Ishikawa (cell line): Measurements from ENCODE around the gene NCK2.

Experiments
- CEBPB ChIP-seq: IDR thresholded peaks from 2 replicates; pipeline ENCODE4 v1.6.1; 2012
- CREB1 ChIP-seq: IDR thresholded peaks from 2 replicates; pipeline ENCODE4 v1.6.1; 2012; ENCODE audit warnings: low read depth
- EGR1 ChIP-seq: IDR thresholded peaks from 2 replicates; pipeline ENCODE4 v1.6.1; 2012
- EP300 ChIP-seq: IDR thresholded peaks from 2 replicates; pipeline ENCODE4 v1.6.1; 2012; ENCODE audit warnings: borderline replicate concordance
- FOXM1 ChIP-seq: IDR thresholded peaks from 2 replicates; pipeline ENCODE4 v1.6.1; 2012; ENCODE audit warnings: low read depth, borderline replicate concordance
- MAX ChIP-seq: IDR thresholded peaks from 2 replicates; pipeline ENCODE4 v1.6.1; 2012
- NFIC ChIP-seq: IDR thresholded peaks from 2 replicates; pipeline ENCODE4 v1.6.1; 2012
- RAD21 ChIP-seq: IDR thresholded peaks from 2 replicates; pipeline ENCODE4 v1.6.1; 2012; ENCODE audit warnings: low read depth
- REST ChIP-seq: IDR thresholded peaks from 2 replicates; pipeline ENCODE4 v1.6.1; 2012; ENCODE audit warnings: low read depth, mild to moderate bottlenecking
- TAF1 ChIP-seq: IDR thresholded peaks from 2 replicates; pipeline ENCODE4 v1.6.1; 2012; ENCODE audit warnings: low read depth, mild to moderate bottlenecking
- TCF12 ChIP-seq: IDR thresholded peaks from 2 replicates; pipeline ENCODE4 v1.6.1; 2012; ENCODE audit warnings: low read depth
- TEAD4 ChIP-seq: IDR thresholded peaks from 2 replicates; pipeline ENCODE4 v1.6.1; 2012
- USF1 ChIP-seq: IDR thresholded peaks from 2 replicates; pipeline ENCODE4 v1.6.1; 2012
- YY1 ChIP-seq: IDR thresholded peaks from 2 replicates; pipeline ENCODE4 v1.6.1; 2012; ENCODE audit warnings: low read depth
- ZBTB7A ChIP-seq: IDR thresholded peaks from 2 replicates; pipeline ENCODE4 v1.6.1; 2012; ENCODE audit warnings: low read depth

The NCK2 gene

GRCh38 chr2:105885456-105885855 is 140.7 kb downstream of the NCK2 start:
- TF ChIP-seq TCF12, result no peak
- TF ChIP-seq FOXM1, result no peak
- TF ChIP-seq TAF1, result no peak
- no peak for TF ChIP-seq REST
- no peak for TF ChIP-seq EGR1
- no peak for TF ChIP-seq CREB1
- no peak for TF ChIP-seq NFIC
- no peak for TF ChIP-seq USF1
- no peak for TF ChIP-seq MAX
- no peak for TF ChIP-seq TEAD4
- no peak for TF ChIP-seq EP300
- no peak for TF ChIP-seq ZBTB7A
- TF ChIP-seq RAD21, result no peak
- TF ChIP-seq YY1, result no peak
- TF ChIP-seq CEBPB, result no peak

- TF ChIP-seq CREB1, result no peak
- no peak for TF ChIP-seq YY1
- no peak for TF ChIP-seq CEBPB
- TF ChIP-seq TAF1, result no peak
- no peak for TF ChIP-seq EGR1
These were observed 141.3 kb downstream of the NCK2 start for GRCh38 chr2:105886029-105886454.

GRCh38 chr2:105886687-105887086 is 142.0 kb downstream of the NCK2 start:
- TF ChIP-seq USF1 (no peak), CREB1 (no peak), EP300 (no peak), RAD21 (no peak), MAX (no peak), YY1 (no peak), TCF12 (no peak), FOXM1 (no peak), CEBPB (no peak), TEAD4 (no peak), EGR1 (no peak), ZBTB7A (no peak), TAF1 (no peak)

- no peak for TF ChIP-seq MAX
- TF ChIP-seq USF1, result no peak
- no peak for TF ChIP-seq EP300
- TF ChIP-seq NFIC, result no peak
- no peak for TF ChIP-seq YY1
- TF ChIP-seq TCF12, result no peak
- no peak for TF ChIP-seq TEAD4
- no peak for TF ChIP-seq REST
- TF ChIP-seq ZBTB7A, result no peak
- TF ChIP-seq TAF1, result no peak
- TF ChIP-seq FOXM1, result no peak
- TF ChIP-seq CEBPB, result no peak
- no peak for TF ChIP-seq RAD21
- no peak for TF ChIP-seq EGR1
- TF ChIP-seq CREB1, result no peak
These were observed 142.5 kb downstream of the NCK2 start for GRCh38 chr2:105887256-105887655.

GRCh38 chr2:105888625-105889024 is 143.9 kb downstream of the NCK2 start:
- no peak for TF ChIP-seq CEBPB
- TF ChIP-seq RAD21, result peak; percentile 43; the same call in 1 of the 2 replicates
- TF ChIP-seq USF1, result no peak

GRCh38 chr2:105889046-105889445 is 144.3 kb downstream of the NCK2 start:
- no peak for TF ChIP-seq ZBTB7A
- TF ChIP-seq TEAD4, result no peak
- no peak for TF ChIP-seq USF1
- no peak for TF ChIP-seq EGR1
- no peak for TF ChIP-seq RAD21
- TF ChIP-seq CEBPB, result no peak
- TF ChIP-seq EP300, result no peak
- TF ChIP-seq NFIC, result no peak
- no peak for TF ChIP-seq YY1
- TF ChIP-seq CREB1, result no peak
